ENCODE data around the gene MPC2.

Gene MPC2

GRCh38 chr1:167881786-167882185, 55.1 kb downstream of the MPC2 start:
- Histone ChIP-seq H3K36me3 (ENCODE audit: control insufficient read depth, insufficient read depth, low read length) (no peaks in the 10 kb centered on the region), H3K4me3 (replicated peaks; ENCODE audit: low read depth, low read length) (no peak overlapping the region), H3K27me3 (replicated peaks; ENCODE audit: control insufficient read depth, insufficient read depth, low read length) (no peaks in the 10 kb centered on the region)
- no peak for DNase-seq (ENCODE audit: extremely low read depth, insufficient read length)
- TF ChIP-seq CTCF (IDR thresholded peaks at IDR 0.05; ENCODE audit: insufficient read depth, low read length, poor library complexity, severe bottlenecking), result no peak

- no peak for TF ChIP-seq CTCF (IDR thresholded peaks at IDR 0.05; ENCODE audit: insufficient read depth, low read length, poor library complexity, severe bottlenecking)
- H3K27me3 ChIP-seq (replicated peaks; ENCODE audit: control insufficient read depth, insufficient read depth, low read length), result no peaks in the 10 kb centered on the region
- no peak for DNase-seq (ENCODE audit: extremely low read depth, insufficient read length)
- no peaks in the 10 kb centered on the region for H3K36me3 ChIP-seq (ENCODE audit: control insufficient read depth, insufficient read depth, low read length)
- H3K4me3 ChIP-seq (replicated peaks; ENCODE audit: low read depth, low read length), result no peak overlapping the region
Measured at GRCh38 chr1:167881069-167881468, 55.8 kb downstream of the MPC2 start.

- H3K4me3 ChIP-seq (replicated peaks; ENCODE audit: low read depth, low read length), result no peak overlapping the region
- no peak for TF ChIP-seq CTCF (IDR thresholded peaks at IDR 0.05; ENCODE audit: insufficient read depth, low read length, poor library complexity, severe bottlenecking)
- no peaks in the 10 kb centered on the region for H3K27me3 ChIP-seq (replicated peaks; ENCODE audit: control insufficient read depth, insufficient read depth, low read length)
- H3K36me3 ChIP-seq (ENCODE audit: control insufficient read depth, insufficient read depth, low read length), result no peaks in the 10 kb centered on the region
- no peak for DNase-seq (ENCODE audit: extremely low read depth, insufficient read length)
Measured at GRCh38 chr1:167880580-167881021, 56.3 kb downstream of the MPC2 start.

- no peak for DNase-seq (ENCODE audit: extremely low read depth, insufficient read length)
- H3K27me3 ChIP-seq (replicated peaks; ENCODE audit: control insufficient read depth, insufficient read depth, low read length), result no peaks in the 10 kb centered on the region
- H3K36me3 ChIP-seq (ENCODE audit: control insufficient read depth, insufficient read depth, low read length), result no peaks in the 10 kb centered on the region
- TF ChIP-seq CTCF (IDR thresholded peaks at IDR 0.05; ENCODE audit: insufficient read depth, low read length, poor library complexity, severe bottlenecking), result no peak
- no peak overlapping the region for H3K4me3 ChIP-seq (replicated peaks; ENCODE audit: low read depth, low read length)
Measured at GRCh38 chr1:167879508-167879907, 57.4 kb downstream of the MPC2 start.

- no peaks in the 10 kb centered on the region for H3K36me3 ChIP-seq (ENCODE audit: control insufficient read depth, insufficient read depth, low read length)
- no peak for TF ChIP-seq CTCF (IDR thresholded peaks at IDR 0.05; ENCODE audit: insufficient read depth, low read length, poor library complexity, severe bottlenecking)
- no peaks in the 10 kb centered on the region for H3K27me3 ChIP-seq (replicated peaks; ENCODE audit: control insufficient read depth, insufficient read depth, low read length)
- H3K4me3 ChIP-seq (replicated peaks; ENCODE audit: low read depth, low read length), result no peak overlapping the region
- no peak for DNase-seq (ENCODE audit: extremely low read depth, insufficient read length)
Measured at GRCh38 chr1:167878372-167879160, 58.3 kb downstream of the MPC2 start.

Data from GM06990 (cell line).